ENCODE results near the gene ARHGAP29.
A peak's percentile ranks its signal among the peaks of the same experiment; 100 is the strongest.

Gene ARHGAP29

DNA sequence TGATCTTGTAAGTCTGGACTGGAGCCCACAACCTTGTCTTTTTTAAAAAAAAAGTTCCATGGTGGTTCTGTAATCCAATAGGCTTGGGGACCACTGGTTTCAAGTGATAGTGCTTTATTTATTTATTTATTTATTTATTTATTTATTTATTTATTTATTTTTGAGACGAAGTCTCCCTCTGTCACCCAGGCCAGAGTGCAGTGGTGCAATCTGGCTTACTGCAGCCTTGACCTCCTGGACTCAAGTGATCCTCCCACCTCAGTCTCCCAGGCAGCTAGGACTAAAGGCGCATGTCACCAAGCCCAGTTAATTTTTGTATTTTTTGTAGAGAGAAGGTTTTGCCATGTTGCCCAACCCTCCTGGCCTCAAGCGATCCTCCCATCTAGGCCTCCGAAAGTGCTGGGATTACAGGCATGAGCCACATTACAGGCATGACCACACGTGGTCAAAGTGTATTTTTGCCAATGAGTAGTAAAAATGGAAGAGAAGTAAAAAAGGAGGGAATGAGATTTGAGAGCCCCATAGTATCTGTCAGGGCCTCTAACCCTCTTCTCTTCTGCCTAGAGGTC, 44.8 kb upstream of the ARHGAP29 start (continued):
- TF ChIP-seq ZBTB21 (tag by site-specific recombination; IDR thresholded peaks at IDR 0.05) (0 out of 2 replicates have a peak, but pooled peaks have one; percentile 24), ZNF747 (tag by site-specific recombination; IDR thresholded peaks at IDR 0.05) (no peak), ZNF701 (tag by site-specific recombination; IDR thresholded peaks at IDR 0.05) (no peak), ZNF266 (tag by site-specific recombination; IDR thresholded peaks at IDR 0.05; ENCODE audit: low read depth) (0 out of 2 replicates have a peak, but pooled peaks have one; percentile 76), RBAK (tag by site-specific recombination; IDR thresholded peaks at IDR 0.05) (0 out of 2 replicates have a peak, but pooled peaks have one; percentile 53), MYNN (tag by site-specific recombination; IDR thresholded peaks at IDR 0.05; ENCODE audit: borderline replicate concordance) (no peak), ZNF629 (tag by site-specific recombination; IDR thresholded peaks at IDR 0.05) (0 out of 2 replicates have a peak, but pooled peaks have one; percentile 27), ZNF416 (tag by site-specific recombination; IDR thresholded peaks at IDR 0.05) (no peak), ZNF792 (tag by site-specific recombination; IDR thresholded peaks at IDR 0.05) (no peak)
- TF ChIP-seq, protein P1, sequence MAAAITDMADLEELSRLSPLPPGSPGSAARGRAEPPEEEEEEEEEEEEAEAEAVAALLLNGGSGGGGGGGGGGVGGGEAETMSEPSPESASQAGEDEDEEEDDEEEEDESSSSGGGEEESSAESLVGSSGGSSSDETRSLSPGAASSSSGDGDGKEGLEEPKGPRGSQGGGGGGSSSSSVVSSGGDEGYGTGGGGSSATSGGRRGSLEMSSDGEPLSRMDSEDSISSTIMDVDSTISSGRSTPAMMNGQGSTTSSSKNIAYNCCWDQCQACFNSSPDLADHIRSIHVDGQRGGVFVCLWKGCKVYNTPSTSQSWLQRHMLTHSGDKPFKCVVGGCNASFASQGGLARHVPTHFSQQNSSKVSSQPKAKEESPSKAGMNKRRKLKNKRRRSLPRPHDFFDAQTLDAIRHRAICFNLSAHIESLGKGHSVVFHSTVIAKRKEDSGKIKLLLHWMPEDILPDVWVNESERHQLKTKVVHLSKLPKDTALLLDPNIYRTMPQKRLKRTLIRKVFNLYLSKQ (tag by site-specific recombination; IDR thresholded peaks at IDR 0.05; ENCODE audit: borderline replicate concordance), result no peak

DNA sequence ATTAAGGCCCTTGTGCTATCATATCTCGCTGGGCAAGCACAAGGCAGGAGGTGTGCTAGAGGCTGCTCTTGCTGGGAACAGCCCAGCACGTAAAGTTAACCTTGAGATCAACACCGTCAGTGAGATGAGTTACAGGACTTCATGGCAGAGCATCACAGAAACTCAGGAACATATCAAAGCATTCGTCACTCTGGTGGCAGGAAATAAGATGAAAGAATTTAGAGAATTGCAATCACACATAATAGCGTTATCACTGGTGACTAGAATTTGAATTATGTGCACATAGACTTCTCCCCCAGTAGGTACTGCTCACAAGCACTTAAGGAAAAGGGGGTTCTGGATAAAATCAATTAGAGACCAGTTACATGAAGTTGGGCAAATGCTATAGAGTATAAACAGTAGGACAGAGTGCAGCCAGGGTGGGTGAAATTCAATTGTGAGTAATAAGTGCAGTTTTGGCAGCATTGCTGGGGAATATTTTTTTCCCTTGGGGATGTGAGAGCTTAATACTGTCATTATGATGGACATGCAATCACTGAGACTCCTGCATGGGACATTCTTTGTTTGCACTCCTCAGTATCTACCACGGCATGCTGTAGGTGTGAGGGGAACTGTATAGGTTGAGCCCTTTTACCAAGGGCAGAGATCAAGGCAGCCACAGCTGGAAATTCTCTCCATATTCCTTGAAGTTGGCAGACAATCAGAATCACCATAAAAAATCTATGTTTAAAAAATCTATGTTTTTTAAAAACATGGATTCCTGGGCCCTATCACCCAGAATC, 44.2 kb upstream of the ARHGAP29 start:
- H3K4me1 ChIP-seq (ENCODE audit: control insufficient read depth, insufficient read depth, low read length), result no peaks in the 10 kb centered on the region
- H3K36me3 ChIP-seq (ENCODE audit: control insufficient read depth in 2 of 2, insufficient read depth in 1 of 2, low read length in 2 of 2), result no peaks in the 10 kb centered on the region
- no peak overlapping the region for H3K27ac ChIP-seq (ENCODE audit: extremely low read depth, low read depth, low read length)
- TF ChIP-seq, protein P2, sequence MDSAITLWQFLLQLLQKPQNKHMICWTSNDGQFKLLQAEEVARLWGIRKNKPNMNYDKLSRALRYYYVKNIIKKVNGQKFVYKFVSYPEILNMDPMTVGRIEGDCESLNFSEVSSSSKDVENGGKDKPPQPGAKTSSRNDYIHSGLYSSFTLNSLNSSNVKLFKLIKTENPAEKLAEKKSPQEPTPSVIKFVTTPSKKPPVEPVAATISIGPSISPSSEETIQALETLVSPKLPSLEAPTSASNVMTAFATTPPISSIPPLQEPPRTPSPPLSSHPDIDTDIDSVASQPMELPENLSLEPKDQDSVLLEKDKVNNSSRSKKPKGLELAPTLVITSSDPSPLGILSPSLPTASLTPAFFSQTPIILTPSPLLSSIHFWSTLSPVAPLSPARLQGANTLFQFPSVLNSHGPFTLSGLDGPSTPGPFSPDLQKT (IDR thresholded peaks at IDR 0.05; ENCODE audit: borderline replicate concordance, low read depth, low read length), result no peak
- TF ChIP-seq, protein P3, sequence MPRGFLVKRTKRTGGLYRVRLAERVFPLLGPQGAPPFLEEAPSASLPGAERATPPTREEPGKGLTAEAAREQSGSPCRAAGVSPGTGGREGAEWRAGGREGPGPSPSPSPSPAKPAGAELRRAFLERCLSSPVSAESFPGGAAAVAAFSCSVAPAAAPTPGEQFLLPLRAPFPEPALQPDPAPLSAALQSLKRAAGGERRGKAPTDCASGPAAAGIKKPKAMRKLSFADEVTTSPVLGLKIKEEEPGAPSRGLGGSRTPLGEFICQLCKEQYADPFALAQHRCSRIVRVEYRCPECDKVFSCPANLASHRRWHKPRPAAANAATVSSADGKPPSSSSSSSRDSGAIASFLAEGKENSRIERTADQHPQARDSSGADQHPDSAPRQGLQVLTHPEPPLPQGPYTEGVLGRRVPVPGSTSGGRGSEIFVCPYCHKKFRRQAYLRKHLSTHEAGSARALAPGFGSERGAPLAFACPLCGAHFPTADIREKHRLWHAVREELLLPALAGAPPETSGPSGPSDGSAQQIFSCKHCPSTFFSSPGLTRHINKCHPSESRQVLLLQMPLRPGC (tag by site-specific recombination; IDR thresholded peaks at IDR 0.05), result no peak
- TF ChIP-seq ZNF423 (tag by site-specific recombination; IDR thresholded peaks at IDR 0.05) (no peak), ZNF621 (tag by site-specific recombination; IDR thresholded peaks at IDR 0.05) (no peak), ZFP37 (tag by site-specific recombination; IDR thresholded peaks at IDR 0.05) (no peak), RBAK (tag by site-specific recombination; IDR thresholded peaks at IDR 0.05) (no peak)
- TF ChIP-seq, protein P4, sequence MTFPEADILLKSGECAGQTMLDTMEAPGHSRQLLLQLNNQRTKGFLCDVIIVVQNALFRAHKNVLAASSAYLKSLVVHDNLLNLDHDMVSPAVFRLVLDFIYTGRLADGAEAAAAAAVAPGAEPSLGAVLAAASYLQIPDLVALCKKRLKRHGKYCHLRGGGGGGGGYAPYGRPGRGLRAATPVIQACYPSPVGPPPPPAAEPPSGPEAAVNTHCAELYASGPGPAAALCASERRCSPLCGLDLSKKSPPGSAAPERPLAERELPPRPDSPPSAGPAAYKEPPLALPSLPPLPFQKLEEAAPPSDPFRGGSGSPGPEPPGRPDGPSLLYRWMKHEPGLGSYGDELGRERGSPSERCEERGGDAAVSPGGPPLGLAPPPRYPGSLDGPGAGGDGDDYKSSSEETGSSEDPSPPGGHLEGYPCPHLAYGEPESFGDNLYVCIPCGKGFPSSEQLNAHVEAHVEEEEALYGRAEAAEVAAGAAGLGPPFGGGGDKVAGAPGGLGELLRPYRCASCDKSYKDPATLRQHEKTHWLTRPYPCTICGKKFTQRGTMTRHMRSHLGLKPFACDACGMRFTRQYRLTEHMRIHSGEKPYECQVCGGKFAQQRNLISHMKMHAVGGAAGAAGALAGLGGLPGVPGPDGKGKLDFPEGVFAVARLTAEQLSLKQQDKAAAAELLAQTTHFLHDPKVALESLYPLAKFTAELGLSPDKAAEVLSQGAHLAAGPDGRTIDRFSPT (tag by site-specific recombination; IDR thresholded peaks at IDR 0.05), result no peak
- POLR2A ChIA-PET, result no interaction called here
- no peak overlapping the region for H3K4me3 ChIP-seq (ENCODE audit: low read depth, low read length)
- no peaks in the 10 kb centered on the region for H3K9me3 ChIP-seq (ENCODE audit: control insufficient read depth, insufficient read depth, low read depth, low read length)
- CTCF ChIA-PET, result no interaction called here

Measured in HEK293 (cell line).